ENCODE data around the gene PLD3. TPM values are rescaled to one million over a fixed set of nuclear protein-coding genes. Genes with fewer than 3 reads are reported as not detected.

The PLD3 gene
- total and polyA plus RNA-seq, 2 donors (not counting 3 experiments of a cell fraction or from before 2014, with no cell fraction given) = 166 to 479 TPM

- no peaks in the 10 kb centered on the region for H3K9me1 ChIP-seq (replicated peaks; ENCODE audit: control insufficient read depth, extremely low read depth, insufficient read depth, low read length)
- intact Hi-C loops (cut with micrococcal nuclease) = loop anchor here (5.0 kb wide), 1 partner anchor 47 kb away; no protein-coding TSS in a partner anchor
- no peak for FAIRE-seq
- ChIA-PET CTCF (interaction anchor here (1.2 kb wide), 1 partner anchor 34 kb away, joined by 6 read pairs; no protein-coding TSS in a partner anchor), POLR2A (no interaction called here)
- H3K9ac ChIP-seq (replicated peaks; ENCODE audit: extremely low read depth, insufficient read depth, low read length) = no peak overlapping the region
- H3K9me3 ChIP-seq (replicated peaks; ENCODE audit: control insufficient read depth, insufficient read depth, low read length) = no peaks in the 10 kb centered on the region
- no peak overlapping the region for H2AFZ ChIP-seq (ENCODE audit: low read depth, low read length)
- H3K4me3 ChIP-seq (replicated peaks in 1 of 3; ENCODE audit: insufficient read depth in 1 of 3, low read depth in 1 of 3, low read length in 3 of 3) = no peak overlapping the region
- dilution Hi-C loops (cut with MboI; ENCODE audit: extremely low pct_ligation_motif_present, low sequenced_read_pairs) = no loop called here
- H3K36me3 ChIP-seq (ENCODE audit: control insufficient read depth in 2 of 2, extremely low read depth in 1 of 2, insufficient read depth in 2 of 2, low read length in 2 of 2) = peaks cover 0 to 2% of the 10 kb centered on the region in 2 experiments
- peaks cover 8% of the 10 kb centered on the region for H3K79me2 ChIP-seq (ENCODE audit: control insufficient read depth, insufficient read depth, low read length)
- DNase-seq (ENCODE audit: low read depth, low spot score) = no peak
- no peak overlapping the region for H3K4me2 ChIP-seq (ENCODE audit: insufficient read depth, low read length)
- no TSS peak for BruUV-seq (replicated peaks)
- H3K27me3 ChIP-seq (ENCODE audit: control insufficient read depth in 2 of 2, insufficient read depth in 2 of 2, low read length in 2 of 2) = no peaks in the 10 kb centered on the region
- no peaks in the 10 kb centered on the region for H4K20me1 ChIP-seq (replicated peaks; ENCODE audit: control insufficient read depth, extremely low read depth, insufficient read depth, low read length)
- H3K27ac ChIP-seq (ENCODE audit: insufficient read depth, low read depth, low read length) = no peak overlapping the region
- no peaks in the 10 kb centered on the region for H3K4me1 ChIP-seq (ENCODE audit: control insufficient read depth, extremely low read depth, insufficient read depth, low read length)
- TF ChIP-seq MYC (IDR thresholded peaks at IDR 0.05; ENCODE audit: low read depth, low read length) (no peak), JUN (IDR thresholded peaks at IDR 0.05; ENCODE audit: borderline replicate concordance, insufficient read depth, insufficient read length, low read depth) (no peak), FOS (IDR thresholded peaks at IDR 0.05; ENCODE audit: borderline replicate concordance, insufficient read depth, low read length) (no peak), EZH2 (IDR thresholded peaks at IDR 0.05; ENCODE audit: borderline replicate concordance, low read depth, low read length, severe bottlenecking) (no peak), POLR2A (IDR thresholded peaks at IDR 0.05; ENCODE audit: low read depth, low read length) (no peak), POLR2AphosphoS5 (IDR thresholded peaks at IDR 0.05; ENCODE audit: insufficient read depth, low read depth, low read length) (no peak), GATA2 (IDR thresholded peaks at IDR 0.05; ENCODE audit: insufficient read depth, insufficient read length, low read depth, low read length) (no peak), MAX (IDR thresholded peaks at IDR 0.05; ENCODE audit: insufficient read depth, insufficient read length) (no peak), CTCF (IDR thresholded peaks at IDR 0.05; ENCODE audit: extremely low read depth in 1 of 2, insufficient read depth in 1 of 2, low read depth in 1 of 2, low read length in 2 of 2) (no peak)
Measured at GRCh38 chr19:40339018-40339728, 9.3 kb upstream of the PLD3 start.

All from endothelial cell of umbilical vein (primary cell).